GM19025 (cell line): ENCODE results near the gene IL34.

ENCODE experiments used
- ATAC-seq: cut with Tn5 transposase; IDR thresholded peaks from one replicate; pipeline ENCODE4 v1.9.1; 2021; ENCODE audit warnings: mild to moderate bottlenecking, low read depth, moderate library complexity; ENCODE audit not compliant: unreplicated experiment

IL34 gene

GRCh38 chr16:70686376-70687101, 40.2 kb downstream of the IL34 start:
- no peak for ATAC-seq

DNA sequence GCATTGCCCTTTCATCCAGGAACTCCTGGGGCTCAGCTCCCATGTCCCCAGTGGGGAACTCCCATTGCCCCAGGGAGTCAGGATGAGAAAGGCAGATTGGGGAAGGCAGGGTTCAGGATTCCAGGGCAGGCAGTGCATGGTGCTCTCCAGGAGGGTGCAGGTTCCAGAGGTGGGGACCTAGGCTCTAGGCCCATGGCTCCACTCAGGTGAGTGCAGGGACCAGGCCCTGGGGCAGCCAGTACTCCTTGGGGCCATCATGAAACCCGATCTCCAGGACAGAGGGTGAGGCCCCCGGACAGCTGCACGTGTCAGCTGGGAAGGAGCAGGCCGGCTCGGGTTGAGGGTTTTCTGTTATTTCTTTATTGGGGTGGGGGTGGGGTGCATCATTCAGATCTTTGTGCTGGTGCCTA, 40.7 kb downstream of the IL34 start:
- ATAC-seq, result no peak

DNA sequence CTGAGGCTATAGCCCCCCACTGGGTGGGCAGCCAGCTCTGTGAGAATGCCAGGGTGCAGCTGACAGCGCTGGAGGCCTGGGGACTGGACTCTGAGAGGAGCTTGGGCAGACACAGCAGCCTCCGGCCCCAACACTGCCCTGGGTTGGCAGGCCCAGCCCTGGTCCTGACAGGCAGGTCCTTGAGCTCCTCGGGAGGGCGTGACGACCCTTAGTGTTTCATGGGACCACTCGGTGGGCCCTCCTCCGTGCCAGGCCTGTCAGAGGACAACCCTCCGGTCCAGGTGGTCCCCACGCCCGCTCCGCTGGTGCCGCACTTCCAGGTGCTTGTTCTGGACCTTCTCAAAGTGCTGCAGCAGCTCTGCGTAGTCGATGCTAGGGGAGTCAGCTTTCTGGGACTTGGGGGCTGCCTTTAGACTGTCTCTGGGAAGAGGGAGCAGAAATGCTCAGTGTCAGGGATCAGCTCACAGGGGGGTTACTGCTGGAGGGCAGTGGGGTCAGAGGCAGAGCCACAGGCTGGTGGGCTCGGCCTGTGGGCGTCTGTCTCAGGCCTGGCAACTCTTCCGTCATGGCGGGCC, 41.4 kb downstream of the IL34 start:
- ATAC-seq, result no peak

DNA sequence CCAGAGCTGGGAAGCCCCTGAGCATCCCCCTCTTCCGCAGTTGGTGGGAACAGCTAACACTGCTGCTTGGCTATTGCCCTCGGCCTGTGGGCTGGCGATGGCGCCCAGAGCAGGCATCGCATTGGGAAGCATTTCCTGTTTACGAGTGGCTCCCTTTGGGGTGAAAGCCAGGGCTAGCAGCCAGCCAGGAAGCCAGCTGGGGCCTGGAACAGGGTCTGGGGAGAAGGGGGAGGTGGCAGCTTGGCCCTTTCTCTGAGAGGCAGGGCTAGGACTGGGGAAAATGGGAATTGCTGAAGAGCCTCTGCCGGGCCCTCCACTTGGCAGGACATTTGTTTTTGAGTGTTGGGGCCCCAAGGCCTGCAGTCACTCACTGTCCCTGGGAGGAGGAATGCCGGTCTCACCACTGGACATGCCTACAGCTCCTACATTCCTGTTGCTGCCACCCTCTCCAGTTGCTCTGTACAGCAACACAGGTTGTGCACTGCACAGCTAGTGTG, 41.9 kb downstream of the IL34 start:
- no peak for ATAC-seq

GRCh38 chr16:70689035-70689969, 42.9 kb downstream of the IL34 start:
- ATAC-seq, result no peak

DNA sequence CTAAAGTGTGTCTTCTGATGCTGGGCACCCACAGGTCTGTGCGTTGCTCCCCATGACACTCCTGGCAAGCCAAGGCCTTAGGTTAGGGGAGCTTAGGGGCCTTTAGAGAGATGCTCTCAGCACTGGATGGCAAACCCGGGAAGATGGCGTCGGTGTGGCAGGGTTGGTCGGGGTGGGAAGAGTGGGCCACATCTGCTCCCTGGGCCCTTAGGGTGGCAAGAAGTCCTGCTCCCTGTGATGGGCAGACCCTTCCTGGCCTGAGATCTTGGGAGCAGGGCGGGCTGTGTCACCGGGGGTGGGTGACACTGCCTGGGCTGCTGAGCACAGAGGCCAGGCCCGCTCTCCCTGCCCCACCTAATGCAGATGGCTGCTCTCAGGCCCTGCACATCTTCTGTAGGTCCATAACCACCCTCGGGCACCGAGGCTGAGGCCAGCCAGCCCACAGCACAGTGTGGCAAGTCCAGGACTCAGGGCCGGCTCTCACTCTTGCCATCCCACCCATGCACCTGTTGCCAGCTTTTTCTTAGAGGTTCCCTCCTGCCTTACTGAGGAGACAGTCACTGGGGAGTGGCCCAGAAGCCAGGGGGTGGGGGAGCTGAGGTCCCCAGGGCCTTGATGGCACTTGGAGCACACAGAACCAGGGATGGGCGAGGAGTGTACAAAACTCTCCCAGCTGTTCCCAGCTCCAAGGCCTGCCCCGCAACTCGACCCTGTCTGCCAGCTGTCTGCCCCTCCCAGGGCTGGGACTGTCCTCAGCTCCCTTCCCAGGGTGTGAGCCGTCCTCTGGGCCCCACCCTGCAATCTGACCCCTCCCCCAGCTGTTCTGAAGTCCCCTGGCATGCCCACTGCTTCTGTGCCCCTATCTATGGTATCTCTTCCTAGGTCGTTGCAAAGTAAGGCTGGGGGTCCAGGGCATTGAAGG, 43.9 kb downstream of the IL34 start:
- no peak for ATAC-seq

- ATAC-seq, result no peak
These were observed 45.1 kb downstream of the IL34 start for GRCh38 chr16:70691223-70692129.

- ATAC-seq, result no peak
These were observed 45.9 kb downstream of the IL34 start for GRCh38 chr16:70692130-70692872.

- ATAC-seq, result no peak
These were observed 46.7 kb downstream of the IL34 start for GRCh38 chr16:70692873-70693671.

- no peak for ATAC-seq
These were observed 47.9 kb downstream of the IL34 start for GRCh38 chr16:70694088-70694867.

- no peak for ATAC-seq
These were observed 48.5 kb downstream of the IL34 start for GRCh38 chr16:70694868-70695218.

- no peak for ATAC-seq
These were observed 49.1 kb downstream of the IL34 start for GRCh38 chr16:70695331-70696070.

DNA sequence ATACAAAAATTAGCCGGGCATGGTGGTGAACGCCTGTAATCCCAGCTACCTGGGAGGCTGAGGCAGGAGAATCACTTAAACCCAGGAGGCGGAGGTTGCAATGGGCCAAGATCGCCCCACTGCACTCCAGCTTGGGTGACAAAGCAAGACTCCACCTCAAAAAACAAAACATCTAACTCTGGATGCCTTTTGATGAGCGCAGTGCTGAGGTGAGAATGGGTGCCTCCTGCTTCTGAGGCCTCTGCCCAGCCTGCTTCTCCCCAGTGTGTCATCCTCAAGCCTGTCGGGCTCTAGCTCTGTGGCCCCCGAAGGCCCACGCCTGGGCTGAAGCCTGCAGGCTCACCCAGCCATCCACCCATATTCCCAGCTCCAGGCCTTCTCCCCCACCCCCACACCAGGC, 50.0 kb downstream of the IL34 start:
- no peak for ATAC-seq

DNA sequence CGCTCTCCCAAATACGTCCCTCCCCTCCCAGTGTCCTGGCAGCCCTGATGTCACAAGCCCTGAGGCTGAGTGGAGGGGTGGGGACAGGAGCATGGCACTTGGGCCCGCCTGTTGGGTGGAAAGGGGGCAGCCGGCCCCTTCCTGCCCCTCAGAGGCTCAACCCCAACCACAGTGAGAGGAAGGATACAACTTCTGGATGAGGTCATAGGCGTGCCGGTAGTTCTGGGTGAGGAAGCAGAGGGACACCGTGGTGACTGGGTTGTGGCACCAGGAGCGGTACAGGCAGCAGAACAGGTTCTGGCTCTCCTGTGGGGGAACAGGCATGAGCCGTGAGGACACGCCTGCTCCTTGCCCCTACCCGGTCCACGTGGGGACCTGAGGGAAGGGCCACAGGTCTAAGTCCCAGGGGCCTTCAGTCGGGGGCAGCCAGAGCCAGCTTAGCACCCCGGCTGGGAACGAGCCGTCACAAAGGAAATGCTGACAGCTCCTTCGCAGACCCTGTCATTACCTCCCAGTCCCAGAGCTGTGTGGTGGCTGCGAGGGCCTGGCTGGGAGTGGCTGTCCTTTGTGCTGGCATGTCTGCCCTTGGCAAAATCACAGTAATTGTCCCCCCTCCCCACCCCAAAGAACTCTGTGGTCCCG, 50.7 kb downstream of the IL34 start:
- no peak for ATAC-seq

DNA sequence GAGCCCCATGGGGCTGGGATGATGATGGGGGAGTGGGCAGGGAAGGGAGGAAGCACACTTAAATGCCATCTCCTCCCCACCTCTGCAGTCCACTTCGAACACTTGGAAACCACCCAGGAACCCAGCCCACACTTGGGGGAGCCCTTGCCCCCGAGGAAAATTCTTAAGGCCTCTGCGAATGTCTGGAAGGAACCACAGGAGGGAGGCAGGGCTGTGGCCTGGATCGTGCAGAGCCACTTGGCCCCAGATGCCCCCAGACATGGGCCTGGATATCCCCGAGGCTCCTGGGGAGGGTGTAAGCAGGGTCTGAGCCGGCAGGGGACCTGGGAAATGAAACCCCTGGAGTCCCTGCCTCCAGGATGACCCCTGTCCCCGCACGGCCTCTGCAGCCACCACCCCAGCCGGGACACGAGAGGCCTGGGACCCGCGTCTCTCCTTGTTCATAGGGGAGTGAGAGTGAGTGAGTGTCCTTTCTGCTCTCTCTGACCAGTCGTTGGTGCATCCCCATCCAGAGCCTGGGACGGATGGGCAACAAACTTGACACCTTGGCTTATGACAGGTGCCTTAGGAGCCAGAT, 51.3 kb downstream of the IL34 start:
- no peak for ATAC-seq
